Measurements from ENCODE around the gene ERBB3.
"Not testable (repeated sequence)": the region's sequence is repeated elsewhere in the genome, so short reads cannot be mapped to it uniquely, and the experiment has no call there.

ERBB3 gene

DNA sequence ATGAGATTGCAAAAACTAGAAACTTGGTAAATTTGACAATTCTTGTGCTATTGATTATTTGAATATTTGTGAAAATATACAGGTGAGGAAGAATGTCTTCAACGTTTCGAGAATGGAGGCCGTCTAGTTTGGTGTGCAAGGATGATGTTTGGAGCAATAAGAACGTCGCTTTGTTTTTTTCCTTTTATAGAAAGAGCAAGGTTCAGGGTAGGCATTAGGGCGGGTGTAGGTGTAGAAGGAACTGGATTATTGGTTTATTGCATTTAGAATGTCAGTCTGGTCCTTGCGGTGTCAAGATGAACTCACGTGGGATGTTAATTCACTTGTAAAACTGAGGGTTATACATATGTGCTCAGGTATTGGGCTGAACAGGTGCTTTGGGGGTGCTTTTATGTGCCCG is 37.1 kb upstream of the ERBB3 start:
- Histone ChIP-seq H3K4me2 (ENCODE audit: low read length) (peak overlapping the region; percentile 75), H3K27ac (peak overlapping the region; percentile 99), H3K36me3 (ENCODE audit: control insufficient read depth, insufficient read depth, low read length) (no peaks in the 10 kb centered on the region), H3K27me3 (ENCODE audit: control insufficient read depth, insufficient read depth, low read length) (no peaks in the 10 kb centered on the region), H3K79me2 (peaks cover 17% of the 10 kb centered on the region), H3K9ac (no peak overlapping the region), H3K9me3 (ENCODE audit: control insufficient read depth, low read length) (no peaks in the 10 kb centered on the region), H3K4me3 (ENCODE audit: low read depth, low read length) (peak overlapping the region; percentile 96), H2AFZ (no peak overlapping the region), H3K4me1 (peaks cover 9% of the 10 kb centered on the region)
- TF ChIP-seq, protein P1, sequence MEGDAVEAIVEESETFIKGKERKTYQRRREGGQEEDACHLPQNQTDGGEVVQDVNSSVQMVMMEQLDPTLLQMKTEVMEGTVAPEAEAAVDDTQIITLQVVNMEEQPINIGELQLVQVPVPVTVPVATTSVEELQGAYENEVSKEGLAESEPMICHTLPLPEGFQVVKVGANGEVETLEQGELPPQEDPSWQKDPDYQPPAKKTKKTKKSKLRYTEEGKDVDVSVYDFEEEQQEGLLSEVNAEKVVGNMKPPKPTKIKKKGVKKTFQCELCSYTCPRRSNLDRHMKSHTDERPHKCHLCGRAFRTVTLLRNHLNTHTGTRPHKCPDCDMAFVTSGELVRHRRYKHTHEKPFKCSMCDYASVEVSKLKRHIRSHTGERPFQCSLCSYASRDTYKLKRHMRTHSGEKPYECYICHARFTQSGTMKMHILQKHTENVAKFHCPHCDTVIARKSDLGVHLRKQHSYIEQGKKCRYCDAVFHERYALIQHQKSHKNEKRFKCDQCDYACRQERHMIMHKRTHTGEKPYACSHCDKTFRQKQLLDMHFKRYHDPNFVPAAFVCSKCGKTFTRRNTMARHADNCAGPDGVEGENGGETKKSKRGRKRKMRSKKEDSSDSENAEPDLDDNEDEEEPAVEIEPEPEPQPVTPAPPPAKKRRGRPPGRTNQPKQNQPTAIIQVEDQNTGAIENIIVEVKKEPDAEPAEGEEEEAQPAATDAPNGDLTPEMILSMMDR (IDR thresholded peaks at IDR 0.05), result no peak

DNA sequence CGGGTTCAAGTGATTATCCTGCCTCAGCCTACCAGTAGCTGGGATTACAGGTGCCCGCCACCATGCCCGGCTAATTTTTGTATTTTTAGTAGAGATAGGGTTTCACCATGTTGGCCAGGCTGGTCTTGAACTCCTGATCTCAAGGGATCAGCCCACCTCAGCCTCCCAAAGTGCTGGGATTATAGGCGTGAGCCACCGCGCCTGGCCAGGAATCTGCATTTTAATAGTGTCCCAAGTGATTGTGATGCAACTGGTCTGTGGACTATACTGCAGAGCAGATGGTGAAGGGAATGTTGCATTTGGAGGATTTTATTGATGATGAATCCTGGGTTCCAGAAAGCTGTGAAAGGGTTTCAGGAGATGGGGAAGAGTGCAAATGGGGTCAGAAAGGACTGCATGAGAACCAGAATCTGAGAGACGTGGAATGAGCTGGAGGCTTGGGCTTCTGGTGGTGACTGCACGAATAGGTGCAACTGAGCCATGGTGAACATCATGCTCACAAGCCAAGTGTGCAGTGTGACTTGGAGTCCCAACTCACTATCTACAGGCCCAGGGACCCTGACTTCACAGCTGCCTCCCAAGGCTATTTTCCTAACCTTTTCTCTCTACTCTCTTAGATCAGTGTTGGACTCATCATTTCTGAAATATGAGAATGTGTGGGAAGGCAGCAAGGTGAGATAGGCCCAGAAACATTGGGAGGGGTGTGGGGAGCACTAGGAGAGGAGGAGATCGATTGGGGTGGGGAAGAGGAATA is 33.8 kb upstream of the ERBB3 start:
- peaks cover 9% of the 10 kb centered on the region for H3K4me1 ChIP-seq
- peaks cover 17% of the 10 kb centered on the region for H3K79me2 ChIP-seq
- H3K9ac ChIP-seq, result no peak overlapping the region
- H3K4me2 ChIP-seq (ENCODE audit: low read length), result no peak overlapping the region
- no peaks in the 10 kb centered on the region for H3K36me3 ChIP-seq (ENCODE audit: control insufficient read depth, insufficient read depth, low read length)
- H3K9me3 ChIP-seq (ENCODE audit: control insufficient read depth, low read length), result no peaks in the 10 kb centered on the region
- TF ChIP-seq, protein P1 (IDR thresholded peaks at IDR 0.05), result no peak
- peak overlapping the region; percentile 18 for H3K27ac ChIP-seq
- H3K4me3 ChIP-seq (ENCODE audit: low read depth, low read length), result no peak overlapping the region
- H2AFZ ChIP-seq, result no peak overlapping the region
- no peaks in the 10 kb centered on the region for H3K27me3 ChIP-seq (ENCODE audit: control insufficient read depth, insufficient read depth, low read length)

DNA sequence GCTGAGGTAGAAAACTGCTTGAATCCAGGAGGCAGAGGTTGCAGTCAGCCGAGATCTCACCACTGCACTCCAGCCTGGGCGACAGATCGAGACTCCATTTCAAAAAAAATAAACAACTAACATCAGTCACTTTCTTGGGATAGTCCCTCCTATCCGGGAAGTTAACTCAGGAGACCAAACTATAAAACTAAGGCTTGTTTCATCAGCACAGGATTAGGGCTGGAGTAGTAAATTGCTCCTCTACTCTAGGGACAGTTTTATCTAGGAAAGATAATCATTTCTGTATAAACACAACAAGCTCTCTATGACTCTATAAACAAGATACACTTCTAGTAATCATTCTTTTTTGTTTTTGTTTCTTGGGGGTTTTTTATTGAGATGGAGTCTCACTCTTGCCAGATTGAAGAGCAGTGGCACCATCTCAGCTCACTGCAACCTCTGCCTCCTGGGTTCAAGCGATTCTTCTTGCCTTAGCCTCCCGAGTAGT is 26.5 kb upstream of the ERBB3 start:
- Histone ChIP-seq H3K79me2 (no peaks in the 10 kb centered on the region), H3K4me3 (ENCODE audit: low read depth, low read length) (no peak overlapping the region), H3K27me3 (ENCODE audit: control insufficient read depth, insufficient read depth, low read length) (no peaks in the 10 kb centered on the region), H3K27ac (no peak overlapping the region), H3K9ac (no peak overlapping the region), H3K9me3 (ENCODE audit: control insufficient read depth, low read length) (no peaks in the 10 kb centered on the region), H3K36me3 (ENCODE audit: control insufficient read depth, insufficient read depth, low read length) (no peaks in the 10 kb centered on the region), H2AFZ (no peak overlapping the region), H3K4me1 (no peaks in the 10 kb centered on the region), H3K4me2 (ENCODE audit: low read length) (no peak overlapping the region)
- TF ChIP-seq, protein P1 (IDR thresholded peaks at IDR 0.05), result no peak

DNA sequence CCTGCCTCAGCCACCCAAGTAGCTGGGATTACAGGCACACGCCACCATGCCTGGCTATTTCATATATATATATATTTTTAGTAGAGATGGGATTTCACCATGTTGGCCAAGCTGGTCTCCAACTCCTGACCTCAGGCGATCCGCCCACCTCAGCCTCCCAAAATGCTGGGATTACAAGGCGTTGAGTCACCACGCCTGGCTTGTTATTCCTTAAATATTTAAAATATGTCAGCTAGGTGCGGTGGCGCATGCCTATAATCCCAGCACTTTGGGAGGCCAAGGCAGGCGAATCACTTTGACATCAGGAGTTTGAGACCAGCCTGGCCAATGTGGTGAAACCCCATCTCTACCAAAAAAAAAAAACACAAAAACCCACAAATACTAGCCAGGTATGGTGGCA is 20.0 kb upstream of the ERBB3 start:
- not testable (repeated sequence) for H3K9ac ChIP-seq; H3K4me3 ChIP-seq (ENCODE audit: low read depth, low read length); H2AFZ ChIP-seq; H3K4me1 ChIP-seq; H3K27ac ChIP-seq; H3K27me3 ChIP-seq (ENCODE audit: control insufficient read depth, insufficient read depth, low read length); H3K79me2 ChIP-seq; H3K36me3 ChIP-seq (ENCODE audit: control insufficient read depth, insufficient read depth, low read length); H3K9me3 ChIP-seq (ENCODE audit: control insufficient read depth, low read length); H3K4me2 ChIP-seq (ENCODE audit: low read length)

DNA sequence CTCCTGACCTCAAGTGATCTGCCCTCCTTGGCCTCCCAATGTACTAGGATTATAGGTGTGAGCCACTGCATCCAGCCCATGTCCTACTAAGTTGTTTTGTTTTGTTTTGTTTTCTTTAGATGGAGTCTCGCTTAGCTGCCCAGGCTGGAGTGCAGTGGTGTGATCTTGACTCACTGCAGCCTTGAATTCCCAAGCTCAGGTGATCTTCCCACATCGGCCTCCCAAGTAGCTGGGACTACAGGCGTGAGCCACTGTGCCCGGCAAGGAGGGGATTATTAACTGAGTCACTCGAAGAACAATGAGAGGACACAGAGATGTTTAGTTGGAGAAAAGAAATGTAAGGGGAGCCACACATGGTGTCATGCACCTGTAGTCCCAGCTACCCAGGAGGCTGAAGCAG is 18.0 kb upstream of the ERBB3 start:
- Histone ChIP-seq H3K4me2 (ENCODE audit: low read length) (no peak overlapping the region), H3K27me3 (ENCODE audit: control insufficient read depth, insufficient read depth, low read length) (no peaks in the 10 kb centered on the region), H2AFZ (no peak overlapping the region), H3K4me1 (no peaks in the 10 kb centered on the region), H3K27ac (no peak overlapping the region), H3K79me2 (no peaks in the 10 kb centered on the region), H3K4me3 (ENCODE audit: low read depth, low read length) (no peak overlapping the region), H3K9me3 (ENCODE audit: control insufficient read depth, low read length) (no peaks in the 10 kb centered on the region), H3K9ac (no peak overlapping the region), H3K36me3 (ENCODE audit: control insufficient read depth, insufficient read depth, low read length) (no peaks in the 10 kb centered on the region)
- TF ChIP-seq, protein P1 (IDR thresholded peaks at IDR 0.05), result no peak
